Nephron (organoid): Measurements from ENCODE around the gene SPSB4.

Source experiments
- H3K27ac Mint-ChIP-seq, 3 experiments: 2 replicates each; pipeline ENCODE4 v1.8.0; 2020; ENCODE audit warnings: mixed read lengths in 3 of 3, mild to moderate bottlenecking in 2 of 3, moderate library complexity in 1 of 3
- H3K27me3 Mint-ChIP-seq: 2 replicates; pipeline ENCODE4 v1.8.0; 2021; ENCODE audit warnings: low read depth, mild to moderate bottlenecking, moderate library complexity, mixed read lengths
- H3K36me3 Mint-ChIP-seq: 2 replicates; pipeline ENCODE4 v1.8.0; 2020; ENCODE audit warnings: low read depth, mixed read lengths
- H3K4me1 Mint-ChIP-seq: 2 replicates; pipeline ENCODE4 v1.8.0; 2020; ENCODE audit warnings: mixed read lengths
- H3K4me3 Mint-ChIP-seq, 3 experiments: 2 replicates each; pipeline ENCODE4 v1.8.0; 2020; ENCODE audit warnings: mild to moderate bottlenecking in 3 of 3, mixed read lengths in 3 of 3, moderate library complexity in 2 of 3
- H3K9me3 Mint-ChIP-seq: 2 replicates; pipeline ENCODE4 v1.8.0; 2020; ENCODE audit warnings: mixed read lengths
- TF ChIP-seq, protein P1 (sequence below), 3 experiments: fragments of 200-600 bp; sonication (generic); IDR thresholded peaks; one replicate each; pipeline ENCODE4 v1.5.0; 2021; ENCODE audit warnings: antibody characterized with exemption in 3 of 3; ENCODE audit not compliant: unreplicated experiment in 3 of 3

SPSB4 gene

DNA sequence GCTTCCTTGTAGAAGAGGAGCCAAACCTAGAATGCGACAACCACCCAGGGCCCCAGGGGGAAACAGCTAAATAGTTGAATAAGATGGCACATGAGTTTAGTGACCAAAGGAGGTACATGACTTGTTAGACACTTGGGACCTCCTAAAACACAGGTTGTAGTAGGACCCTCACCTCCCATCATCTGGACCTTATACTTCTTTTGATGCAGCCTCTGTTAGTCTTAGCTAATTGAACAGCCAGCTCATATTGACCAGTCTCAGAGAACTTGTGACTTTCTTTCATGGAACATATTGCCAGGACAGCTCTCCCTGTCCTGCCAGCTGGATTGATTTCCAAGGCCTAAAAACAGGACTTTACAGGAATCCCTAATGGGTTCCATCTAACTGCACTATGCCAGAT lies 45.0 kb downstream of the SPSB4 start:
- TF ChIP-seq, protein P1, sequence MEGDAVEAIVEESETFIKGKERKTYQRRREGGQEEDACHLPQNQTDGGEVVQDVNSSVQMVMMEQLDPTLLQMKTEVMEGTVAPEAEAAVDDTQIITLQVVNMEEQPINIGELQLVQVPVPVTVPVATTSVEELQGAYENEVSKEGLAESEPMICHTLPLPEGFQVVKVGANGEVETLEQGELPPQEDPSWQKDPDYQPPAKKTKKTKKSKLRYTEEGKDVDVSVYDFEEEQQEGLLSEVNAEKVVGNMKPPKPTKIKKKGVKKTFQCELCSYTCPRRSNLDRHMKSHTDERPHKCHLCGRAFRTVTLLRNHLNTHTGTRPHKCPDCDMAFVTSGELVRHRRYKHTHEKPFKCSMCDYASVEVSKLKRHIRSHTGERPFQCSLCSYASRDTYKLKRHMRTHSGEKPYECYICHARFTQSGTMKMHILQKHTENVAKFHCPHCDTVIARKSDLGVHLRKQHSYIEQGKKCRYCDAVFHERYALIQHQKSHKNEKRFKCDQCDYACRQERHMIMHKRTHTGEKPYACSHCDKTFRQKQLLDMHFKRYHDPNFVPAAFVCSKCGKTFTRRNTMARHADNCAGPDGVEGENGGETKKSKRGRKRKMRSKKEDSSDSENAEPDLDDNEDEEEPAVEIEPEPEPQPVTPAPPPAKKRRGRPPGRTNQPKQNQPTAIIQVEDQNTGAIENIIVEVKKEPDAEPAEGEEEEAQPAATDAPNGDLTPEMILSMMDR (IDR thresholded peaks at IDR 0.05; ENCODE audit: unreplicated experiment in 3 of 3): no peak

DNA sequence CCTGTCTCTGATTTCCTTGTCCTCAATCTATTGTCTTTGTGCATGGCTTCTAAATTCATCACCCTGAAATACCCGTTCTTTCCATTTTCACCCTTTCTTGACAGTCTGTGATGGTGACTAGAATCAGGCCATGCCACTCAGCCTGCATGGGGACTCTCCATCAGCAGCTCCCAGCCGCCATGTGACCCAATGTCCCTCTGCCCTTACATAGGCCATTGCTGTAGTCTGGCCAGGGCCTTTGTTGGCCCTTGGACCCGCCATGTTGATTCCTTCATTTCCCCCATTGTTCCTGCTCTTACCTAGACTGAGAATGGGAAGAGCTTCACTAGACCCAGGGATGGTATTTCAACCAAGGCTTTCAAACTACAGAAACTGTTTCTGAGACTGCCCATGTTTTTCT lies 45.8 kb downstream of the SPSB4 start:
- Mint-ChIP-seq H3K9me3 (peaks cover 2% of the 10 kb centered on the region), H3K36me3 (peaks cover 20% of the 10 kb centered on the region), H3K4me3 (no peak overlapping the region), H3K27ac (peak overlapping the region in 1 of 3 experiments; percentile 68), H3K4me1 (peaks cover 56% of the 10 kb centered on the region), H3K27me3 (no peaks in the 10 kb centered on the region)
- TF ChIP-seq, protein P1 (IDR thresholded peaks at IDR 0.05; ENCODE audit: unreplicated experiment in 3 of 3): no peak

More for the DNA sequence above, 45.0 kb downstream of the SPSB4 start:
- Mint-ChIP-seq H3K4me3 (no peak overlapping the region), H3K27me3 (no peaks in the 10 kb centered on the region), H3K36me3 (peaks cover 15% of the 10 kb centered on the region), H3K27ac (peak overlapping the region; percentile 85 to 93 (median 91)), H3K4me1 (peaks cover 61% of the 10 kb centered on the region), H3K9me3 (peaks cover 2% of the 10 kb centered on the region)

DNA sequence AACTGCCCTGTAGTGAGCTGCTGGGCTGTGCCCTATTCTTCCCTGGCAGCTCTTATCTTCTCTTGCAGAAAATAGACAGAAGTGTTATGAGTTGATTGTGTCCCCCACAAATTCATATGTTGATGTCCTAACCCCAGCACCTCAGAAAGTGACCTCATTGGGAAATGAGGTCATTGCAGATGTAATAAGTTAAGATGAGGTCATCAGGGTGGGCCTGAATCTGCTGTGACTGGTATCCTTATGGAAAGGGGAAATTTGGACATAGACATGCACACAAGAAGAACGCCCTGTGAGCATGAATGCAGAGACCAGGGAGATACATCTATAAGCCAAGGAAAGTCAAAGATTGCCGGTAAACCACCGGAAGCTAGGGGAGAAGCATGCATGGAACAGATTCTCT lies 49.0 kb downstream of the SPSB4 start:
- Mint-ChIP-seq H3K9me3 (peaks cover 2% of the 10 kb centered on the region), H3K36me3 (peaks cover 20% of the 10 kb centered on the region), H3K27ac (peak overlapping the region in 1 of 3 experiments; percentile 4), H3K27me3 (peaks cover 4% of the 10 kb centered on the region), H3K4me3 (no peak overlapping the region), H3K4me1 (peaks cover 52% of the 10 kb centered on the region)
- TF ChIP-seq, protein P1 (IDR thresholded peaks at IDR 0.05; ENCODE audit: unreplicated experiment in 3 of 3): no peak

DNA sequence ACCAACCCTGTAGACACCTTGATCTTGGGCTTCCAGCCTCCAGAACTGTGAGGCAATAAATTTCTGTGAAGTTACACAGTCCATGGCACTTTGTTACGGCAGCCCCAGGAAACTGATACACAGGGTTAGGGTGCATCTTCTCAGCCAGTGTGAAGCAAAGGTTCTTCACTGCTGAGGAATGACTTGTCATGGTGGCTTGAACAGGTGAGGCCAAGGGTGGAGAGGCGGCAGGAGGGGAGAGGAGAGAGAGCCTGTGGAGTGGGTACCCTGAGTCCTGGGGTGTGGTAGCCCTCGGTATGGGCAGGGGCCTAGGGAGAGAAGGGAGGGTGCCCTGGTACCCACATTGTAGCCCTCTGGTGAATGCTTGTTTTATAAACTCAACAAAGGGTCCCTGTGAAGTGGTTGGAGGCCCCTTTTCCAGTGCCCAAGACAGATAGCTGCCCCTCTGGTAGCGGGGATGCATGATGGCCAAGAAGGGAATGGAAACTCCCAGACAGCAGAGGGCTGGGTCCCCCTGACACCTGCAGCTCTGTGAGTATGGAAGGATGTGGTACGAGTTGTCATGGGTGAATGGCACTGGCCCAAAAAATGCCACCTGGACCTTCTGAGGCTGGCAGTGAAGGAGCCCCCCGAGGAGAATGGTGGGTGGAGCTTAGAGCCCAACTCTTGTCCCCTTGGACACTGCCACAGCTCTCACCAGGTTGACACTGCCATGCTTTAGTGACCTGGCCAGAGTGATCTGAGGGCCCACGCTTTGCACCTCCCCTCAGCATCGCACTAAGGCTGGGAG lies 49.6 kb downstream of the SPSB4 start:
- peaks cover 2% of the 10 kb centered on the region for H3K9me3 Mint-ChIP-seq
- H3K27ac Mint-ChIP-seq: peak overlapping the region in 1 of 3 experiments; percentile 4
- peaks cover 52% of the 10 kb centered on the region for H3K4me1 Mint-ChIP-seq
- TF ChIP-seq, protein P1 (IDR thresholded peaks at IDR 0.05; ENCODE audit: unreplicated experiment in 3 of 3): no peak
- H3K36me3 Mint-ChIP-seq: peaks cover 20% of the 10 kb centered on the region
- H3K4me3 Mint-ChIP-seq: no peak overlapping the region
- H3K27me3 Mint-ChIP-seq: peaks cover 4% of the 10 kb centered on the region

DNA sequence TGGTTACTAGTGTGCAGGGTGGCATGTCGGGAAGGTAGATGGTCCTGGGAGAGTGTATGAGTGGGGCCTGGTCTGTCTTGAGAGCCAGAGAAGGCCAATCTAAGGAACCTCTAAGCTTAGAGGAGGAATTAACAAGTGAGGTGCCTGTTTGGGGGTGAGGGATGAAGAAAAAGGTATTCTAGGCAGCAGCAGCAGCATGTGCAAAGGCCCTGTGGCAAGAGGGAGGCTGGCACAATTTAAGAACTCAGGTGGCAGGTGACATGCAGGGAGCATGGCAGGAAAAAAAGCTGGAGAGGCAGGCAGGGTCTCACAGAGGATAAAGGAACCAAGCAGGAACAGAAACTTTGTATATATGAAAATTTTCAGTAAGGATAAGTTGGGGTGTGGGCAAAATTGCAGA lies 51.2 kb downstream of the SPSB4 start:
- TF ChIP-seq, protein P1 (IDR thresholded peaks at IDR 0.05; ENCODE audit: unreplicated experiment in 3 of 3): no peak
- Mint-ChIP-seq H3K4me1 (peaks cover 52% of the 10 kb centered on the region), H3K27ac (peak overlapping the region; percentile 22 to 85 (median 49)), H3K9me3 (peaks cover 2% of the 10 kb centered on the region), H3K27me3 (peaks cover 4% of the 10 kb centered on the region), H3K36me3 (peaks cover 18% of the 10 kb centered on the region), H3K4me3 (no peak overlapping the region)

DNA sequence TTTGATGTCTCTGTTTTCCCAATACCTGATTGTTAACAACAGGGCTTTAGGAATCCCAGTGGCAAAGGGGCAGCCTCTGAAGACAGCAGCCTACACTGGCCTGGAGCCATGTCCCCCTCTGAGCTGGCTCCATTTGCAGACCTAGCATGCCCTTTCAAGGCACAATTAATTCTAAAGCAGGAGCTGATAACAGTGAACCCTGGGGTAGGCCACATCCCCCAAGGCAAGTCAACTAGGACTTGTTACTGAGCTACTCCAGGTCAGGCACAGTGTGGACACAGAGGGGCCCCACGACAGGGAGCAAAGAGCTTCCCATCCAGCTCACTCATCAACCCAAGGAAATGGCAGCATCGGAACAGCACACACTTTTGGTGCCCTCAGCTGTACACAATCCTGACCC lies 51.9 kb downstream of the SPSB4 start:
- H3K27ac Mint-ChIP-seq: peak overlapping the region; percentile 49 to 85 (median 72)
- TF ChIP-seq, protein P1 (IDR thresholded peaks at IDR 0.05; ENCODE audit: unreplicated experiment in 3 of 3): no peak
- H3K36me3 Mint-ChIP-seq: peaks cover 16% of the 10 kb centered on the region
- peaks cover 47% of the 10 kb centered on the region for H3K4me1 Mint-ChIP-seq
- H3K27me3 Mint-ChIP-seq: peaks cover 4% of the 10 kb centered on the region
- peaks cover 2% of the 10 kb centered on the region for H3K9me3 Mint-ChIP-seq
- no peak overlapping the region for H3K4me3 Mint-ChIP-seq
